Ectodermal cell (in vitro differentiated cells): ENCODE data around the gene MTUS2.

ENCODE experiments used
- H3K27ac ChIP-seq: 2 replicates; pipeline ENCODE4 v1.7.0; 2013; ENCODE audit warnings: mild to moderate bottlenecking, low read depth, low read length; ENCODE audit not compliant: insufficient read depth, poor library complexity, severe bottlenecking
- H3K27me3 ChIP-seq: 2 replicates; pipeline ENCODE4 v1.7.0; 2013; ENCODE audit warnings: mild to moderate bottlenecking, low read length; ENCODE audit not compliant: insufficient read depth, control insufficient read depth, poor library complexity, severe bottlenecking
- H3K36me3 ChIP-seq: one replicate; pipeline ENCODE4 v1.7.0; 2013; ENCODE audit warnings: low read length; ENCODE audit not compliant: control insufficient read depth, insufficient read depth
- H3K4me1 ChIP-seq: one replicate; pipeline ENCODE4 v1.7.0; 2013; ENCODE audit warnings: low read length; ENCODE audit not compliant: control insufficient read depth, insufficient read depth
- H3K4me3 ChIP-seq: 2 replicates; pipeline ENCODE4 v1.7.0; 2013; ENCODE audit warnings: low read depth, low read length, control low read depth; ENCODE audit not compliant: insufficient read depth
- H3K9me3 ChIP-seq: 2 replicates; pipeline ENCODE4 v1.7.0; 2013; ENCODE audit warnings: mild to moderate bottlenecking, low read length, moderate library complexity; ENCODE audit not compliant: control insufficient read depth
- WGBS, 2 experiments: methylation state at CpG; one replicate each; pipeline ENCODE4 v1.1.7; 2013; ENCODE audit warnings: missing lambda C conversion rate in 2 of 2; 5-methylcytosine and 5-hydroxymethylcytosine counted together

MTUS2 gene

DNA sequence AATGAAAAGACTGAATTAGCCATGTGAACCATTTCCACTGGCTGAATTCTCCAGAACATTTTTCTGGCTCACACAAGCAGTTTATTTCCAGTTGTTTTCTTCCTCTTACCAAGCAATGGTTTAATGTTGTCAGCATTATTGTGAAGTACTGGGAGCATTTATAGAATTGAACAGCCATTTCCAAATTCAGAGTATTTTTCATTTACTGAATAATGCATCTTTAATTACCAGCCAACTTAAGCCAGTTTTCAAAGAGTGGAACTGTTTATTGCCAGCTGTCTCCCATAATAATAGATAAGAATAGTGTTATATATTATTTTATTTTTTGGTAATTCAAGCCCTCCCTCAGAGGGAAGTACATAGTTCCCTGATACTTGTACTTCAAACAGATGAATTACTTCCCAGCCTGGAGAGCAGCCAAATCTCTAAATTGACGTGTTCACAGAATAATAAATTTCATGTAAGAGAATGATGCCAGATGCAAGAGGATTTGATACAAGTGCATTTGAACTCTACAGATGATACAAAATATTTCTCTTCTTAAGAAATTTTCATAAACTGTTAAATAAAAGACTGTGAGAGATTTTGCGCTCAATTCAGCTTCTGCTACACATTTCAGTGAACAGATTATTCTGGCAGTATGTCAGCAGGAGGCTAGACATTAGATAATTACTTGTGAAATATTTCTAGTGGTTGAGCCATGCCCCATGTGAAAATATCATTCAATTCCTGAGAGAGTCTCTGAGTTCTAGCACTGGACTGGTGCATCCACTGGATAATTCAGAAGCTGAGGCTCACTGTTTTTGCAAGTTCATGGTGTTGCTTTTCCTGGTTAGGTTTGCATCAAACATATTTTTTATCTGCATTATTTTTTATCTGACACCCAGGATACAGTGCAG lies 459.5 kb downstream of the MTUS2 start:
- H3K4me3 ChIP-seq = no peak overlapping the region
- no peak overlapping the region for H3K27ac ChIP-seq
- no peaks in the 10 kb centered on the region for H3K36me3 ChIP-seq
- no peaks in the 10 kb centered on the region for H3K9me3 ChIP-seq
- no peaks in the 10 kb centered on the region for H3K27me3 ChIP-seq
- 78 to 100% methylated on average over 1 to 2 of the region's 2 CpGs for WGBS, 2 experiments
- H3K4me1 ChIP-seq = no peaks in the 10 kb centered on the region

DNA sequence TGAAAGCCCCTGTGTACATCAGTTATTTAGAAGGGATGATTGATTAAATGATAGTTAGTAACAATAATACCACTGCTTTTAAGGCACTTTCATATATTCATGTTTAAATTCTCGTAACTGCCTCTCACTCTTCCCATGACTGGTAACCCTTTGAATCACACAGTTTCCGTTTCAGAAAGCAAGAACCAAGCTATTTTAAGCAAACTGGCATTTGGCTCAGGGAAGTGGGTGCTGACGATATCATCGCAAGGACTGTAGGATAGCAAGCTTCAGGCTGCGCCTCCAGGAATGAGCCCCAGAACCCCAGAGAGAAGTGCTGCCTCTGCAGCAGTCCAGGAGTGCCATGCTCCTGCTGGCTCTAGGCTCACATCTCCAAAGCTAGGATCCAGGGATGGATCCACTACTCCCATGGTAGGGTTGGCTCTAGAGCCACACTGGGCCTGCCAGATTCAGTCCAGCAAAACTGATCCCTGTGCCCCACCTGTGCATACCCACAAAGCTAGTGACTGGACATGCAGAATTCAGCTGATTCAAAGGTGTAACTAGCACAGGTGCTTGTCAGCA lies 461.9 kb downstream of the MTUS2 start:
- Histone ChIP-seq H3K4me1 (no peaks in the 10 kb centered on the region), H3K27ac (no peak overlapping the region), H3K4me3 (no peak overlapping the region), H3K9me3 (no peaks in the 10 kb centered on the region), H3K27me3 (no peaks in the 10 kb centered on the region), H3K36me3 (no peaks in the 10 kb centered on the region)
- 84 to 88% methylated on average over 5 of the region's 5 CpGs for WGBS, 2 experiments

DNA sequence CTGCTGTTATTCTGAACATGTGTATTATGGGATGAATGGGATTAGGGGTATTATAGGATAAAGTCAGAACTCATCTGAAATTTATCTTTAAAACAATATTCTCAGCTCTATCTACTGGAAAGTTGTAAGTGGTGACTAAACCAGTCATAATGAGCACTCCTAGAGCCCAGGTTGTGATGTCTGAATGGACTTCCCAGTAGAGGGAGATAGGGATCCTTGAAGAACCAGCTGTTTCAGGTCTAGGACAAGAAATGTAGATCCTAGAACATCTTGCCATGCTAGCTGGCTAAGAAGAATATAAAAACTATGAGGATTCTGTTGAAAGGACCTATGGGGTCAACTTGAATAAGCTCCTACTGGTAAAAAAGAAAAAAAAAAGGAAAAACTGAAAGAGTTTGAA lies 464.6 kb downstream of the MTUS2 start:
- Histone ChIP-seq H3K4me3 (no peak overlapping the region), H3K9me3 (no peaks in the 10 kb centered on the region), H3K27ac (no peak overlapping the region), H3K36me3 (no peaks in the 10 kb centered on the region), H3K4me1 (no peaks in the 10 kb centered on the region), H3K27me3 (no peaks in the 10 kb centered on the region)

DNA sequence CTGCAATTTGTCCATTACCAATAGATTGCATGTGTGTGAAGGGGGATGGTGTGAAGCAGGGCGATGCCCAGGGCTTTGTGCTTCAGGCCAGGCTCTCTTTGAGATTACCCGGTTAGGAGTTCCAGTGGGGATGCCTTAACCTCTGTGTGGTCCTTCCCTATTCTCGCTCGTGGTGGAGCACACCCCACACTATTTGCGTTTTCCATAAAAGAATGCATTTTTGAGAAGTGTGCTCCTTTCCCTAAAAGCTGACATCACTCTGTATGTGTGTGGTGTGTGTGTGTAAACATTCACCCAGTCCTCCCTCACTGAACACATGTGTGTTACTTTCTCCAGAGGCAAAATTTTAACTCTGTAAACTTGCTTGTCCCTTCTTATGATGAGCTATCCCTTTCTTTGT lies 467.1 kb downstream of the MTUS2 start:
- no peaks in the 10 kb centered on the region for H3K36me3 ChIP-seq
- no peak overlapping the region for H3K27ac ChIP-seq
- no peaks in the 10 kb centered on the region for H3K27me3 ChIP-seq
- H3K9me3 ChIP-seq = no peaks in the 10 kb centered on the region
- WGBS, 2 experiments = 81 to 85% methylated on average over 5 of the region's 5 CpGs
- no peaks in the 10 kb centered on the region for H3K4me1 ChIP-seq
- no peak overlapping the region for H3K4me3 ChIP-seq

DNA sequence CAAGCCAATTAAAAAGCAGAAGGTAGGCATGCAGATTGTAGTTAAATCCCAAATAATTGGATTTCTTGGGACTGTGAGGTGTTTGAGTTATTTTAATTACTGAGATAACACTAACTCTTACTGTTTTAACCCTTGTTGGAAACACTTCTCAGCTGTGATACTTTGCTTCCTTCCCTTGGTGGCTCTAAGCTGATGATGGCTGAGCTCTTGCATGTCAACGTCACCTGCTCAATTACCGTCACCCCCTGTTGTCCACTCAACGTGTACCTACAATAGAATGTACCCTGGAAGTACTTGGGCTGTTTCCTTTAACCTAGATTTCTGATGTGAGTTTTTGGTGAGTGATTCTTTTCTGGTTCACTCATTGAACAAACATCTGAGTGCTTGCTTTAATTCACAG lies 471.9 kb downstream of the MTUS2 start:
- no peaks in the 10 kb centered on the region for H3K4me1 ChIP-seq
- no peak overlapping the region for H3K4me3 ChIP-seq
- 55 to 58% methylated on average over 3 of the region's 3 CpGs for WGBS, 2 experiments
- H3K27me3 ChIP-seq = no peaks in the 10 kb centered on the region
- H3K9me3 ChIP-seq = no peaks in the 10 kb centered on the region
- no peak overlapping the region for H3K27ac ChIP-seq
- H3K36me3 ChIP-seq = no peaks in the 10 kb centered on the region

DNA sequence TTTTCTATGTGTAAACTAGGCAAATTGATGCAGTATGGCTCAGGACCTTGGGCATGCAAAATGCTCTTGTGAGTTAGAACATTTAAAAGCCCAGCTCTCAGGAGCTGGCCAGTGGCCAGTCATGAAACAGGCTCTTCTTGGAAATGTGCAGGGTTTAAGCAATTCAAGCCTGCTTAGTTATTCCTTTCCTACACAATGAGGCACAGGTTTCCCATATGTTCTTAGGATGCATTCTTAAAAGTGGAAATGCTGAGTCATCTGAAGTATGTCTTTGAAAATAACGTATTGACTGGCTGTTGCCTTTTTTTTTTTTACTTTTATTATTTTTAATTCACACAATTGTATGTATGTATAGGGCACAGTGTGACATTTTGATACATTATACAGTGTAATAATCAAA lies 474.7 kb downstream of the MTUS2 start:
- WGBS, 2 experiments = 0% methylated on average over 1 of the region's 1 CpG; no CpG with 5 or more reads in 1 of the 2 experiments
- H3K4me1 ChIP-seq = no peaks in the 10 kb centered on the region
- no peak overlapping the region for H3K27ac ChIP-seq
- H3K27me3 ChIP-seq = no peaks in the 10 kb centered on the region
- H3K4me3 ChIP-seq = no peak overlapping the region
- no peaks in the 10 kb centered on the region for H3K9me3 ChIP-seq
- no peaks in the 10 kb centered on the region for H3K36me3 ChIP-seq

DNA sequence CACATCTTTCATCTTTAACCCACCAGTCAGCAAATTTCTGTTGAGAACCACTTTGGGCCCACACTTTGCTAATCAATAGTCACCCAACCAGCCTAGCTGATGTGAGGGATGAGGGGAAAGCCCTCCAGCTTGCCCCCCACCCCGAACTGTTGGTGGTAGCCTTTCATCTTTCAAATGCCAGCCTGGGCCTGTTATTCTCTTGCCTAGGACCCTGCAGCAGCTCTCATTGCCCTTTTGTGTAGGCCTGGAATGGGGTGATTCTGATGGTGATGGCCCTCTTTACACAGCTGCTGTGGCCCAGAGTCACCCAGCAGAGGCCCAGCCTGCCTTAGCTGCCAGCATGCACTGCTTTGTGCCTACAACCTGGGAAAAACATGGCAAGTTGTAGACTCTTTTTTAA lies 480.9 kb downstream of the MTUS2 start:
- peaks cover 2% of the 10 kb centered on the region for H3K9me3 ChIP-seq
- WGBS, 2 experiments = 46 to 56% methylated on average over 1 of the region's 1 CpG
- H3K27me3 ChIP-seq = no peaks in the 10 kb centered on the region
- H3K36me3 ChIP-seq = no peaks in the 10 kb centered on the region
- H3K4me1 ChIP-seq = no peaks in the 10 kb centered on the region
- H3K4me3 ChIP-seq = no peak overlapping the region
- H3K27ac ChIP-seq = no peak overlapping the region

DNA sequence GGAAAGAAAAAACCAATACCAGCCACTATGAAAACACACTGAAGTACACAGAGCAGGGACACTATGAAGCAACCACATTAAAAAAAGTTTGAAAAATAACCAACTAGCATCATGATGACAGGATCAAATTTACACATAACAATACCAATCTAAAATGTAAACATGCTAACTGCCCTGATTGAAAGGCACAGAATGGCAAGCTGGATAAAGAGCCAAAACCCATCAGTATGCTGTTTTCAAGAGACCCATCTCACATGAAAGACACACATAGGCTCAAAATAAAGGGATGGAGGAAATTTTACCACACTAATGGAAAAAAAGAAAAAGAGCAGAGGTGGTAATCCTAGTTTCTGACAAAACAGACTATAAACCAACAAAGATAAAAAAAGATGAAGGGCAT lies 484.0 kb downstream of the MTUS2 start:
- Histone ChIP-seq H3K4me3 (no peak overlapping the region), H3K4me1 (no peaks in the 10 kb centered on the region), H3K27ac (no peak overlapping the region), H3K36me3 (no peaks in the 10 kb centered on the region), H3K27me3 (no peaks in the 10 kb centered on the region), H3K9me3 (peaks cover 2% of the 10 kb centered on the region)

DNA sequence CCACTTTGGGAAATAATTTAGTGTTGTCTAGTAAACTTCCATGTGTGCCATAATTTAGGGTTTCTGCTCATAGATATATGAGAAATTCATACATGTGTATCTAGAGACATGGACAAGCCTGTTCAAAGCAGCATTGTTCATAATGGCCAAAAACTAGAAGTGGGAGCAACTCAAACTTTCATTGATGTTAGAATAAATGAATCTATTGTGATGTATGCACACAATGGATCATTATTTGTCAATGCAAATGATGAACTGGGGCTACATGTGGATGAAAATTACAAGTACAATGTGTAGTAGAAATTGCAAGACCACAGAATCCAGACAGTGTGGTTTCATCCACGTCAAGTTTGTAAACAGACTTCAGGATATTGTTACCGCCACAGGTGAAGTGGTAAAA lies 490.7 kb downstream of the MTUS2 start:
- Histone ChIP-seq H3K27me3 (no peaks in the 10 kb centered on the region), H3K4me1 (no peaks in the 10 kb centered on the region), H3K4me3 (no peak overlapping the region), H3K36me3 (no peaks in the 10 kb centered on the region), H3K9me3 (peaks cover 2% of the 10 kb centered on the region), H3K27ac (no peak overlapping the region)
- 67 to 72% methylated on average over 2 of the region's 2 CpGs for WGBS, 2 experiments

DNA sequence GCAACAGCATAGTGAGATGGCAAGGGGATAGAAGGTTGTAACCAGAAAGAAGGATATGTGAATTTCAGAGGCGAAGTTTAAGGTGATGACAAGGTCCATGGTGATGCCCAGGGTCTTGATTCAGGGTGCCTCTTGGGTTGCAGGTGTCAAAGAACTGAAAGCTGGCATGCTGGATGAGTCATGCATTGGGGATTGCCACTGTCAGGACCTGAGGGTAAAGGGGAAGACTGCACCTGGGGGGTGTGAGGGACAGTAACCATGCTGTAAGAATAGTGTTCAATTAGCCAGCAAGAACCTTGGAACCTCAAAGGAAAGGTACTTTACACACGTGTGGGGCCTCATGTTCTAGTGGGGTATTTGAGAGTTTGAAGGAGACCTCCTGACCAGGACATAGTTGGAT lies 495.7 kb downstream of the MTUS2 start:
- Histone ChIP-seq H3K27ac (no peak overlapping the region), H3K36me3 (no peaks in the 10 kb centered on the region), H3K9me3 (peaks cover 4% of the 10 kb centered on the region), H3K4me3 (no peak overlapping the region), H3K4me1 (no peaks in the 10 kb centered on the region), H3K27me3 (no peaks in the 10 kb centered on the region)
- 55 to 61% methylated on average over 2 of the region's 2 CpGs for WGBS, 2 experiments
